ENCODE results near the gene SOCS7. TPM values are rescaled to one million over a fixed set of nuclear protein-coding genes. Genes with fewer than 3 reads are reported as not detected.

SOCS7 gene
- total and polyA plus RNA-seq, 10 of the 15 experiments (the other 5 are each of a cell fraction or from before 2014, with no cell fraction given): 0.68 to 12.8 (median 7.3) TPM

GRCh38 chr17:38424297-38424972 is 72.8 kb downstream of the SOCS7 start (continued):
- TF ChIP-seq BCL3 (IDR thresholded peaks at IDR 0.05; ENCODE audit: borderline replicate concordance, insufficient read depth, low read depth, low read length, poor library complexity, severe bottlenecking) (no peak), CUX1 (IDR thresholded peaks at IDR 0.05; ENCODE audit: insufficient replicate concordance, low read depth, low read length) (no peak), PAX8 (IDR thresholded peaks at IDR 0.05) (no peak)

GRCh38 chr17:38425031-38425430 is 73.4 kb downstream of the SOCS7 start:
- Histone ChIP-seq H3K4me1 (ENCODE audit: control insufficient read depth, insufficient read depth, low read length) (peaks cover 4% of the 10 kb centered on the region), H3K4me3 (no peak overlapping the region), H3K27me3 (replicated peaks in 1 of 2; ENCODE audit: control insufficient read depth in 2 of 2, insufficient read depth in 2 of 2, low read length in 1 of 2) (peaks cover 0 to 4% of the 10 kb centered on the region in 2 experiments; a peak in 1 of 4 replicates), H3K36me3 (ENCODE audit: control insufficient read depth in 2 of 2, insufficient read depth in 2 of 2, low read length in 1 of 2) (no peaks in the 10 kb centered on the region), H4K20me1 (ENCODE audit: control insufficient read depth, insufficient read depth) (no peaks in the 10 kb centered on the region), H3K9me3 (replicated peaks; ENCODE audit: control insufficient read depth, insufficient read depth, low read length) (no peaks in the 10 kb centered on the region), H3K9ac (ENCODE audit: control insufficient read depth, insufficient read depth, low read length) (no peak overlapping the region), H3K79me2 (ENCODE audit: control insufficient read depth, insufficient read depth, low read length) (no peaks in the 10 kb centered on the region), H3K27ac (ENCODE audit: control insufficient read depth, insufficient read depth) (no peak overlapping the region), H3K4me2 (ENCODE audit: control insufficient read depth, insufficient read depth) (no peak overlapping the region), H2AFZ (ENCODE audit: control insufficient read depth, low read depth, low read length) (no peak overlapping the region)
- in situ Hi-C loops (cut with MboI): no loop called here
- CTCF ChIA-PET: interaction anchor here (0.8 to 4.3 kb wide), 8 partner anchors 11 to 242 kb away, joined by 3 to 31 read pairs (median 6); no protein-coding TSS in a partner anchor
- BruUV-seq (replicated peaks): no TSS peak
- intact Hi-C loops (cut with micrococcal nuclease; ENCODE audit: unreplicated experiment): loop anchor here (10.0 kb wide), 1 partner anchor 160 kb away; no protein-coding TSS in a partner anchor
- no peak for ATAC-seq
- FAIRE-seq: no peak
- no peak for TF ChIP-seq POLR2AphosphoS5 (IDR thresholded peaks at IDR 0.05; ENCODE audit: low read length)
- TF ChIP-seq EP300 (IDR thresholded peaks at IDR 0.05; ENCODE audit: borderline replicate concordance in 1 of 2, control insufficient read depth in 1 of 2, low read depth in 2 of 2, low read length in 2 of 2): no peak
- TF ChIP-seq RAD51 (IDR thresholded peaks at IDR 0.05): no peak
- TF ChIP-seq, protein P1, sequence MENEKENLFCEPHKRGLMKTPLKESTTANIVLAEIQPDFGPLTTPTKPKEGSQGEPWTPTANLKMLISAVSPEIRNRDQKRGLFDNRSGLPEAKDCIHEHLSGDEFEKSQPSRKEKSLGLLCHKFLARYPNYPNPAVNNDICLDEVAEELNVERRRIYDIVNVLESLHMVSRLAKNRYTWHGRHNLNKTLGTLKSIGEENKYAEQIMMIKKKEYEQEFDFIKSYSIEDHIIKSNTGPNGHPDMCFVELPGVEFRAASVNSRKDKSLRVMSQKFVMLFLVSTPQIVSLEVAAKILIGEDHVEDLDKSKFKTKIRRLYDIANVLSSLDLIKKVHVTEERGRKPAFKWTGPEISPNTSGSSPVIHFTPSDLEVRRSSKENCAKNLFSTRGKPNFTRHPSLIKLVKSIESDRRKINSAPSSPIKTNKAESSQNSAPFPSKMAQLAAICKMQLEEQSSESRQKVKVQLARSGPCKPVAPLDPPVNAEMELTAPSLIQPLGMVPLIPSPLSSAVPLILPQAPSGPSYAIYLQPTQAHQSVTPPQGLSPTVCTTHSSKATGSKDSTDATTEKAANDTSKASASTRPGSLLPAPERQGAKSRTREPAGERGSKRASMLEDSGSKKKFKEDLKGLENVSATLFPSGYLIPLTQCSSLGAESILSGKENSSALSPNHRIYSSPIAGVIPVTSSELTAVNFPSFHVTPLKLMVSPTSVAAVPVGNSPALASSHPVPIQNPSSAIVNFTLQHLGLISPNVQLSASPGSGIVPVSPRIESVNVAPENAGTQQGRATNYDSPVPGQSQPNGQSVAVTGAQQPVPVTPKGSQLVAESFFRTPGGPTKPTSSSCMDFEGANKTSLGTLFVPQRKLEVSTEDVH (IDR thresholded peaks at IDR 0.05; ENCODE audit: low read depth, partially characterized antibody): no peak
- DNase-seq (ENCODE audit: low read depth, low spot score): no peak
- POLR2A ChIA-PET: no interaction called here
- SMC1A ChIA-PET (ENCODE audit: uncharacterized antibody, unreplicated experiment): no interaction called here
- WGBS (ENCODE audit: insufficient coverage, insufficient replicate concordance, low lambda C conversion rate, missing lambda C conversion rate): 31% methylated on average over 13 of the region's 13 CpGs
- RAD21 ChIA-PET (ENCODE audit: unreplicated experiment): interaction anchor here (1.4 kb wide), 1 partner anchor 112 kb away, joined by 3 read pairs; no protein-coding TSS in a partner anchor

Data from GM12878 (cell line).